Measurements from ENCODE around the gene INS. TPM values are rescaled to one million over a fixed set of nuclear protein-coding genes. Genes with fewer than 3 reads are reported as not detected.

The INS gene
- total RNA-seq, 1 experiment from 2014 or later = not detected

GRCh38 chr11:2148595-2148994 is 12.4 kb downstream of the INS start:
- no peak for DNase-seq
- Mint-ChIP-seq H3K27me3 (ENCODE audit: low read depth) (peaks cover 82% of the 10 kb centered on the region), H3K27ac (no peak overlapping the region; a peak in 1 of 7 replicates), H3K9me3 (no peaks in the 10 kb centered on the region; a peak in 1 of 5 replicates), H3K4me1 (peaks cover 22 to 41% of the 10 kb centered on the region in 2 experiments), H3K36me3 (ENCODE audit: insufficient read depth in 1 of 3, low read depth in 3 of 3) (no peaks in the 10 kb centered on the region; a peak in 1 of 7 replicates), H3K4me3 (no peak overlapping the region)
- Histone ChIP-seq H2BK20ac (ENCODE audit: low read depth, low read length, poor library complexity, severe bottlenecking) (no peak overlapping the region), H2AFZ (ENCODE audit: low read length) (no peak overlapping the region), H3K27ac (ENCODE audit: insufficient read length, low read depth, low read length) (no peak overlapping the region), H4K91ac (ENCODE audit: insufficient read length, low read depth, low read length) (no peak overlapping the region), H2AK5ac (ENCODE audit: insufficient read length, low read length) (no peak overlapping the region), H3K23ac (ENCODE audit: insufficient read length, low read depth, low read length) (no peak overlapping the region), H3K79me2 (ENCODE audit: insufficient read depth, low read length) (no peaks in the 10 kb centered on the region), H3K27me3 (ENCODE audit: insufficient read depth, low read length) (peaks cover 47% of the 10 kb centered on the region), H4K8ac (replicated peaks; ENCODE audit: insufficient read length, low read depth, low read length) (no peak overlapping the region), H2BK15ac (ENCODE audit: low read depth, low read length) (no peak overlapping the region), H3K56ac (ENCODE audit: insufficient read length, low read depth, low read length) (no peak overlapping the region), H4K5ac (ENCODE audit: insufficient read length, low read depth, low read length) (no peak overlapping the region), H3K23me2 (ENCODE audit: insufficient read length, low read depth, low read length, poor library complexity, severe bottlenecking) (no peaks in the 10 kb centered on the region), H3K4me2 (ENCODE audit: insufficient read depth, insufficient read length, low read length) (no peak overlapping the region), H3T11ph (ENCODE audit: low read length) (no peak overlapping the region), H3K4me1 (ENCODE audit: insufficient read depth, low read length) (no peaks in the 10 kb centered on the region), H2BK120ac (ENCODE audit: low read depth, low read length, poor library complexity, severe bottlenecking) (no peak overlapping the region), H3K18ac (ENCODE audit: insufficient read length, low read depth, low read length) (no peak overlapping the region), H4K20me1 (ENCODE audit: control insufficient read depth, insufficient read depth, insufficient read length) (no peaks in the 10 kb centered on the region), H3K9ac (ENCODE audit: extremely low read depth, insufficient read length, low read length) (no peak overlapping the region), H2BK12ac (ENCODE audit: insufficient read length, low read depth, low read length) (no peak overlapping the region), H3K14ac (ENCODE audit: insufficient read depth, low read length) (no peak overlapping the region), H3K79me1 (ENCODE audit: insufficient read depth, low read depth, low read length, poor library complexity, severe bottlenecking) (no peaks in the 10 kb centered on the region), H2BK5ac (ENCODE audit: insufficient read length, low read length) (no peak overlapping the region), H3K4ac (ENCODE audit: low read depth, low read length) (no peak overlapping the region), H3K9me3 (ENCODE audit: control insufficient read depth, low read depth, low read length) (no peaks in the 10 kb centered on the region)
- WGBS (ENCODE audit: extremely low coverage, insufficient read length, low lambda C conversion rate) = no CpG with 5 or more reads among the region's 5 CpGs
- TF ChIP-seq CTCF (conservative IDR thresholded peaks at IDR 0.05) = no peak

All from H9 (cell line).